Urothelium cell line (cell line): ENCODE data around the gene CLCNKA.
"Not testable (repeated sequence)": the region's sequence is repeated elsewhere in the genome, so short reads cannot be mapped to it uniquely, and the experiment has no call there.

ENCODE experiments used
- DNase-seq: peaks from one replicate; pipeline ENCODE4 v3.0.0; 2011; ENCODE audit warnings: low spot score, mixed read lengths
- FAIRE-seq: peaks from 2 replicates; lab custom pipeline; 2011; peaks lifted over from hg19 to GRCh38; lab: Jason Lieb, UNC

CLCNKA gene

DNA sequence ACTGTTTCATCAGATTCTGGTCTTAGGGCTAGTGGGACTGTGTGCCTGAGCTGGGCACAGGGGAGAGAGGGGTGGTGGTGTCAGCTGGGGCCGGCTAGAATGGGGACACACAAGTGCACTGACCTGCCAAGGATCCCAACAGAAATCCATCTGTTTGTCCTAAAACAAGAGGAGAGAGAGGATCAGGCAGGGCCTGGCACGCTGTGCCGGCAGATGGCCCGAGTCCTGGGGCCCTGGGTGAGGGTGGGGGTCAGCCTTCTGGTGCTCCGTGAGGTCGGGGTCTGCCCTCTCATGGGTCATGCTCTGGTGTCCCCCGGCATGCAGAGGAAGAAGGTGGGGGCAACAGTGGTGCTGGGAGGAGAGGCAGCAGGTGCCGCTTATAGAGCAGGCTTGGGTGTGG, 18.0 kb downstream of the CLCNKA start:
- not testable (repeated sequence) for FAIRE-seq, DNase-seq

DNA sequence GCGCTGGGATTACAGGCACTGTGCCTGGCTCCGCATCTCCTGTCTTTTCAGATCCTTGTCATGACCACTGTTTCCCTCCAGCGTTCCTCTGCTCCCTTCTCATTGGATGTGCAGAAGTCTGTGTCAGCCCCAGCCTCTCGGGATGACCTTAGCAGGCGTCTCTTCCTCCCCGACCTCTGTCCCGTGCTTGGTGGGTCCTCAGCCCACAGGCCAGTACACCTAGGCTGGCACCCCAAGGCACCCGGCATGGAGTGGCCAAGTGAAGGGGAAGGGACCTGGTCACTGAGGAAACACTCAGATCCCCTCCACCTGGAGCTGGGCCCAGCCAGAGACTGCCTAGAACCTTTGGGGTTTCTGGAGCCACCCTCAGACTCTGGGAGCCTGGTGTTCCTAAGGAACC, 19.4 kb downstream of the CLCNKA start:
- FAIRE-seq = no peak
- DNase-seq = no peak

DNA sequence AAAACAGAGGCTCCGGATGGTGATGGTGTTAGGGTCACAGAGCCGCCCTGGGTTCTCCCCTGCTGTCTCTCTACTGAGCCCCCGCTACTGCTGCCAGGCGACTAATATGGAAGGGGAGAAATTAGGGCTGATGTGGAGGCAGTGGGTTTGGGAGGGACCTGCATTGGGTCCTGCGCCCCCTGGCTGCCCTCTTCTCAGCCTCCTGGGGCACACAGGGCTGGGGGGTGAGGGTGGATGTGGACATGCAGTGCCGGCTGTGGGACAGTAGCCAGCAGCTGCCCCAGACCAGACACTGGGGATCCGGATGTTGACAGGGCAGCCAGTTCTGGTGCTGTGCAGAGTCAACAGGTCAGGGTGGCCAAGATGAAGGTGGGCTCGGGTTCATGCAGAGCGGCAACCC, 20.3 kb downstream of the CLCNKA start:
- no peak for FAIRE-seq
- no peak for DNase-seq

DNA sequence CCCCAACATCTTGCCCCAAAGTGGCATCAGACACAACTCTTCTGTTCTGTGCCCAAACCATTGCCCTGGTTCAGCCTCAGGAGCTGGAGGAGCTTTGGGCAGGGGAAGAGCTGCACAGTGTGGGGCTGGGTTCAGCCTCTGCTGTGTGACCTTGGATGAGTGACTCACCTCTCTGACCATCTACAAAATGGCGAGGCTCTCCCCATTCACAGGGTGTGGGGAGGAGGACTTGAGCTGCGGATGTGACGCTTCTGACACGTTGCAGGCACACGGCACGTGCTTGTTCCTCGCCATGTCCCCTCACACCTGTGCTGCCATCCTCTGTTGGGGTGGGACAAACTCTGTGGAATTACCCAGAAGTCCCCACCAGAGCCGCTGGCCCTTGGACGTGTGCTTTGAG, 20.8 kb downstream of the CLCNKA start:
- not testable (repeated sequence) for DNase-seq
- FAIRE-seq = peak; percentile 70

DNA sequence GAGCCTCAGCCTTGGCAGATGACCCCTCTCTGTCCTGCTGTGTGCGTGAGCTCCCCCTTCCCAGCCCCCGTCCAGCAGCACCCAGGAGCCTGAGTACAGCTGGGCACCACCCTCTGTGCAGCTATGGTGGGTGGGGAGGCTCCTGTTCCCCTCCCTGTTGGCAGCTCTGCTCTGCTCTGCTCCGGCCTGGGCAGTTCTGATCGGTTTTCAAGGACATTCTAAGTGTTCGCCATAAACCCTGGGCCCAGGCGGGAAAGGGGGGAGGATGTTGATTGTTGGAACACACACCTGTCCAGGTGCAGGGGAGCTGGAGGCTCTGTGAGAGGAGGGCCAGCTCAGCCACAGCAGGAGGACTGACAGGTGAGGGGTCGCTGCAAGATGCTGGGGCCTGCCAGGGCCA, 21.7 kb downstream of the CLCNKA start, which contains the start of gene CLCNKB:
TSS of gene CLCNKB (plus strand) at position 262 of the 400 bp plus-strand sequence. CDS start 711 bp downstream, outside the sequence.
- no peak for FAIRE-seq
- no peak for DNase-seq

DNA sequence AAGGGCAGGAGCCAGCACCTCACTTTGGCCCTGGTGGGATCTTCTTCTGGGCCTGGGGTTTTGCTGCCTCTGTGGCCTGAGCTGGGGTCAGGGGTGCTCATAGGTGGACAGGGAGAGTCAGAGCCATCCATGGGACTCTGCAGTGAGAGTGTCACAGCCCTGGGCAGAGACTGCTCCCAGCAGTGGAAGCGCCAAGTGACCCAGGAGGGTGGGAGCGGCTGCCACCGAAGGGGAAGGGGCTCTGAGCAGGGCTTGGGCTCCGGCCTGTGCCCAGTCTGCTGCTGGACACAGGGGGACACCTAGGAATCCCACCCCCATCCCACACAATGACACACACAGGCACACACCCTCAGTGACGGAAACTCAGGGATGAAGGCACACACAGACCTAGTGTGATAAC, 22.1 kb downstream of the CLCNKA start:
- DNase-seq (no peak), FAIRE-seq (no peak)

DNA sequence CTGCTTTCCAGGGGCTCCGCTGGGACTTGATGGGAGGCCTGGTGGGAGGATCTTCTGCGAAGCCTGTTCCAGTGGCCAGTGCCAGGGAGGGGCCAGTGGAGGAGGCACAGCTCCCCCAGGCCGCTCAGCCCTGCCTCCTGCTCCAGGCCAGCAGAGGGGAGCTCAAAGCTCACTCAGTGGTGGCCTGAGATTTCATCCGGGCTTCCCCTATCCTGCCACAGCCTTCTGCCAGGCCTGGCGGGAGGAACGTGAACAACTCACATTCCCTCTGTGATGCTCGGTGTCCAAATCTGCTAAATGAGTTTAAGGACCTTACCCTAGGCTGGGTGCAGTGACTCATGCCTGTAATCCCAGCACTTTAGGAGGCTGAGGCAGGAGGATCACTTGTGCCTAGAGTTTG, 25.0 kb downstream of the CLCNKA start:
- FAIRE-seq = no peak

DNA sequence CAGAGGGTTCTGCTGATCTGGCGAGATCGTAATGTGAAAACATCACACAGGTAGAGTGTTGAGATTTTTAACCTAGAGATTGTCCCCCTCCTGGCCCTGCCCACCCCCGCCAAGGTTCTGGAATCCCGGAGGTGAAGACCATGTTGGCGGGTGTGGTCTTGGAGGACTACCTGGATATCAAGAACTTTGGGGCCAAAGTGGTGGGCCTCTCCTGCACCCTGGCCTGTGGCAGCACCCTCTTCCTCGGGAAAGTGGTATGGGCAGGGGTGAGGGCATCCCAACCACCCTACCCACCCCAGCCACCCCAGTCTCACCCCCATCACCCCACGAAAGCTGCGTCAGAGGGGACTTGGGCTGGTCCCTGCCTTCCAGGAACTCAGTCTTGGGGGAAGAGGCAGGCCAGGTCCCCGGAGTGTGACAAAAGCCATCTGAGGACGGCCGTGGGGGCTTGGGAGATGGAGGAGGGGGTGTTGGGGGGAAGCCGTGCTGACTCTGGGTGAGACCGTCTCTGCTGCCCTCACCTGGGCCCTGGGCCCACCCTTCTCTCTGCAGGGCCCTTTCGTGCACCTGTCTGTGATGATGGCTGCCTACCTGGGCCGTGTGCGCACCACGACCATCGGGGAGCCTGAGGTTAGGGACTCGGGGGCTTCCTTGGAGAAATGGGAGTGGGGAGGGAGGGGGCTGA, 26.1 kb downstream of the CLCNKA start:
- DNase-seq = no peak
- no peak for FAIRE-seq

More for the DNA sequence above, 25.0 kb downstream of the CLCNKA start:
- DNase-seq = no peak

DNA sequence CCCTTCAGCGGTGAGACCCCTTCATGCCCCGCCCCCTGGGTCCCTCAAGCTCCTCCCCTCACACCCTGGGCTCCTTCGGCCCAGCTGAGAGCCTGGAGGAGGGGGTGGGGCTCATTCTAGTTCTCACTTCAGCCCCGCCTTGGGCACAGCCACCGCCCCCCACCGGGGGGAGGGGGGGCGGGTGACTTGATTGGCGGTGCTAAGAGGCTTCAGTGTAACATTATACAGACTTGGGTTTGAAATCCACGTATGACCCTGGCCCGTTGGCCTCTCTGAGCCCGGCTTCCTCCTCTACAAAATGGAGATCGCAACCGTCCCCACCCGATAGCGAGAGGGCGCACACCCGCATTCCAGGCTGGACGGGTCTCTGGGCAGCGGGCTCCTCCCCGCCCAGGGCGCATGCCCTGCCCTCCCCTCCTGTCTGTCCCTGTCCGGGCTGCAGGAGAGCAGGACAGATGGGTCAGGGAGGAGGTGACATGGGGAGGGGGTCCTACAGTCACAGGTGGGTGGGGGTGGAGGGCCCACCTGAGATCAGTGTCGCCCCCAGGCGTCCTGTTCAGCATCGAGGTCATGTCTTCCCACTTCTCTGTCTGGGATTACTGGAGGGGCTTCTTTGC, 26.8 kb downstream of the CLCNKA start:
- DNase-seq (no peak), FAIRE-seq (no peak)

DNA sequence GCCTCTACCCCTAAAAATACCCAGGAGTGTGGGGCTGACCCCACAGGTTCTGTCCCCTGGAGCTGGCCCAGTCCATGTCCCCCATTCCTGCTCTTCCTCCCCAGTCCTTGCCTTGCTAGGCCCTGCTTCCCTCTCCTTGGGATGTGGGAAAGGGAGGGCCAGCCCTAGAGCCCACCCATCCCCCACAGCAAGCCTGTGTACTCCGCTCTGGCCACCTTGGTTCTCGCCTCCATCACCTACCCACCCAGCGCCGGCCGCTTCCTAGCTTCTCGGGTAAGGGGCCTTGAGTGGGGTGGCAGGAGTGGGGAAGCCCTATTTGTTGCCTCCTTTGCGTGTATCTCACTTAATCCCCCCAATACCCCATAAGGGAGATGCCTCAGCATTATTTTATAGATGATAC, 28.5 kb downstream of the CLCNKA start:
- DNase-seq = no peak
- FAIRE-seq = no peak

DNA sequence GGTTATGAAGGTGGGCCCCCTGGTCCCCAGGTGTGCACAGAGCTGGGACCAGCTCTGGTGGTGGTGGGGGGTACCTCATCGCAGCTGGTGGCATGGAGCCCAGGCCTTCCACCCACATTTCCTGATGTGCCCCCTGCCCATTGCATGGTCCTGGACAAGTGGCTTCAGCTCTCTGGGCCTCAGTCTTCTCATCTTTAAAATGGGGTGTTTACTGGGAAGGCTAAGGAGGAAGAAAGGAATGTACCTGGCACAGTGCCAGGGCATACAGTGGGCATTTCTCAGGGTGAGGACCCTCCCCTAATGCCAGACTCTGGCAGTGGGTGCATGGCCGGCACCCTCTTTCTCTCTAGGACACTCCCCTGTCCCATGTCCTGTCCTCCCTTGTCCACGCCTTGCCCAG, 29.2 kb downstream of the CLCNKA start:
- no peak for FAIRE-seq
- no peak for DNase-seq

DNA sequence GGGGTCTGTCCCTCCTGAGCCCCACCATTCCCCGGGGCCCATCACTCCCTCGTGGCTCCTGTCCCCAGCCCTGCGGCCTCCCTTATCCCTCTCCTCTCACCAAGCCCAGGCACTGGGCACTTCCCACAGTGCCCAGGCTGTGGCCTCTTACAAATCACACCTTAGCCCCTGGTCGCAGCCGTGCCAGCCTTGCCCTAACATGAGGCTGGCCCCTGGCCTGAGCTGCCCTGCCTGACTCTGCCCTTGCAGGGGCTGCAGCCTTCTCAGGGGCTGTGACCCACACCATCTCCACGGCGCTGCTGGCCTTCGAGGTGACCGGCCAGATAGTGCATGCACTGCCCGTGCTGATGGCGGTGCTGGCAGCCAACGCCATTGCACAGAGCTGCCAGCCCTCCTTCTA, 30.1 kb downstream of the CLCNKA start:
- FAIRE-seq, DNase-seq: not testable (repeated sequence)

DNA sequence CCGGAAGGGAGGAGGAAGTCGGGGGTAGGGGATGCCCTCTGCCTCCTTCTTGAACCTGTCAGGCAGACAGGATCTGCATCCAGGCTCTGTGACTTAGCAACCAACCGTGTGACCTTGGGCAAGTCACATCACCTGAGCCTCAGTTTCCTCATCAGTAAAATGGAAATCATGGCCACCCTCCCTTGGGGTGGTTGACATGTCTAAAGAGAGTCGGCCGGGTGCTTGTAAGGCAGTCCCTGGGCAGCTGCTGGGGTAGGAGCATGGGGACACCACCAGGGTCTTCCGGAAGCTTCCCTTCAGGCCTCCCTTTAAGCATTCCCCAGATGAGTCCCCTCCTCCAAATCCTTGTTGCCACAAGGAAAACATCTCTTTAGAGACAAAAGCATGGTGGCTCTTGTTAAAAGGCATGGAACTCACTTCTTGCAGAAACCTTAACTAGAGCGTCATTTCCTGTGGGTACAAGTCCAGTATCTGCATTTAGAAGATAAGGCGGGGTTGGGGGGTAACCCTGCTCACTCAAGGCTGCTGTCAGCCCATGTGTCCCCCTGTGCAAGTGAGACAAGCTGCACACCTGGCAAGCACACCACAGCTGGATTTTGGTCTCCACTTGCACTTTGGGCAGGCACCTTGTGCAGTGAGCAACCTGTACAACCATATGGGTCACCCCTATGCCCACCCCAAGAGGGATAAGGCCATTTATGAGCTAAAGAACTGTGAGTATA, 32.1 kb downstream of the CLCNKA start:
- FAIRE-seq = no peak
- no peak for DNase-seq

DNA sequence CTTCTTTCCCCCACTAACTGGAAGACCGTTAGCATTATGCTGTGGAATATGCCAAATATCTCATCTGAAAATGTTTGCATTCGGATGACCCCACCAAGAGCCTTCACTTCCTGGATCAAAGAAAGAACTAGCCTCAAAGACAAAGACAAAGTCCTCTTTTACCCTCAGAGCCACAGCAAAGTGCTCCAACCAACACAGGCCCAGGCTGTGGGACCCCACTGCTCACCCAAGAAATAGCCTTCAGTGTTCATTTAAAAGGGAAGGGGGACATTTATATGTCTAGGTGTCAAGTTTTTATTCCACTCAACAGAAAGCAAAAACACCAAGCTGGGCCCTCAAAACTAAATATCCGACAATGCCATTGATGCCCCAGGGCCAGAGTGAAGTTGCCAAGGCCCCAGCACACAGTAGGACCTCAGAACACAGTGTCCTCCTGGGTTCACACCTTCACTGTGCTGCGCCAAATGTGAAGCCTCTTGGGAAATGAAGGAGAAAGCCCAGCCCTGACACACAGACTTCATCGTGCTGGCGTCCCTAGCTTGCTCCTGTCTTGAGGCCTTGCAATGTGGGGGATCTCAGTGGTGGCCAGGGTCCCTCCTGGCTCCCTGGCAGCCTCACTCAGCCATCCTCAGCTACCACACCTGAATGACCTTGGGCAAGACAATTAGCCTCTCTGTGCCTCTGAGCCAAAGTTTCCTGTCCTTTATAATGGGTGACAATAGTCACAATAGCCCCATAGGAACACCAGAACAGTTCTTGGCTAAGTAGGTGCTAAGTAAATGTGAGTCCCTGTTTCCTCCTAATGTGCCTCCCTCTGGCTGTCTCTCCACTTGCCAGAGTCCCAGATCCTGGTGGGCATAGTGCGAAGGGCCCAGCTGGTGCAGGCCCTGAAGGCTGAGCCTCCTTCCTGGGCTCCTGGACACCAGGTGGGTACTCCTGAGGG, 33.0 kb downstream of the CLCNKA start:
- FAIRE-seq (no peak), DNase-seq (no peak)

DNA sequence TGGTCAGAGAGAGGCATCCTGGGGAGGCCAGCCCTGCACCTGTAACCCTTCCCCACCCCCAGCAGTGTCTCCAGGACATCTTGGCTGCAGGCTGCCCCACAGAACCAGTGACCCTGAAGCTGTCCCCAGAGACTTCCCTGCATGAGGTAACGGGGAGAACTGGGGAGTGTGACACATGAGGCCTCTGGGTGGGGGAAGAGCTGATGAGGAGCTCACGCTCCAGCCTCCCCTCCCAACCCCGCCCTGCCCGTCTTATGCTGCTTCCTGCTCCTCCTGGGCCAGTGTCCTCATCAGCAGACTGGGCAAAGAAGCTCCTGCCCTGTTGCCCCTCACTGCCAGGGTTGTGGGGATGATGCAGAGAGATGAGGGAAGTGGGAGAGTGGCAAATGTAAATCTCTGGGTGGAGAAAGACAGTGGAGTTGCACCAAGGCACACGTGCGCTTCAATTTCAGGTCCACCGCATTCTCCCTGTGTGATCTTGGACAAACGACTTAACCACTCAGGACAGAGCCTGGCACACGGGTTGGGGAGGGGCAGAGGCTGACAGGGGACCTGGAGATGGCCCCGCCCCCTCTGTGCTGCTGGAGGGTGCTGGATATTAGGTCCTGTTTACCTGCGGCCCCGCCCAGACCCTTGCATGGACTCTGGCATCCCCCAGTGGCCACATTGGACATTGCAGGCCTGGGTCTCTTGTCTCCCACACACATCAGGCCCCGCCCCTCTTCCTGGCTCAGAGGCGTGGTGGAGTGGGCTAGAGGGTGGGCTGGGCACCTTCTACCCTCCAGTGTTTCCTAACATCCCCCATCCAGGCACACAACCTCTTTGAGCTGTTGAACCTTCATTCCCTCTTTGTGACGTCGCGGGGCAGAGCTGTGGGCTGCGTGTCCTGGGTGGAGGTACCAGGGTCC, 34.0 kb downstream of the CLCNKA start:
- peak; percentile 92 for DNase-seq
- FAIRE-seq = peak; percentile 35

DNA sequence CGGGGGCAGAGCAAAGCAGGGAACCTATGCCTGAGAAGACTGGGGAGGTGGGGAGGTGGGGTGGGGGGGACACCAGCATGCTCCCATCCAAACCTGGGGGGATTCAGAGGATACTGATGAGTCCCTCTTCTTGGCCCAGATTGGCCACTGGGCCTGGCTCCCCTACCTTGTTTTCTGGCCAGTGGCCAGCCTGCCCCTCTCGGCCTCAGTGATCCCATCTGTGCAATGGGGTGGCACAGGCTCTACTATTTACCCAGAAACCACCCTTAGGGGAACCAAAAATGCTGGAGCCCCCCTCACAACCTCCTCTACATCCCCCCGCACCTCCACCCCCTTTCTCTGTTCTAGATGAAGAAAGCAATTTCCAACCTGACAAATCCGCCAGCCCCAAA, 34.7 kb downstream of the CLCNKA start:
- not testable (repeated sequence) for DNase-seq, FAIRE-seq

DNA sequence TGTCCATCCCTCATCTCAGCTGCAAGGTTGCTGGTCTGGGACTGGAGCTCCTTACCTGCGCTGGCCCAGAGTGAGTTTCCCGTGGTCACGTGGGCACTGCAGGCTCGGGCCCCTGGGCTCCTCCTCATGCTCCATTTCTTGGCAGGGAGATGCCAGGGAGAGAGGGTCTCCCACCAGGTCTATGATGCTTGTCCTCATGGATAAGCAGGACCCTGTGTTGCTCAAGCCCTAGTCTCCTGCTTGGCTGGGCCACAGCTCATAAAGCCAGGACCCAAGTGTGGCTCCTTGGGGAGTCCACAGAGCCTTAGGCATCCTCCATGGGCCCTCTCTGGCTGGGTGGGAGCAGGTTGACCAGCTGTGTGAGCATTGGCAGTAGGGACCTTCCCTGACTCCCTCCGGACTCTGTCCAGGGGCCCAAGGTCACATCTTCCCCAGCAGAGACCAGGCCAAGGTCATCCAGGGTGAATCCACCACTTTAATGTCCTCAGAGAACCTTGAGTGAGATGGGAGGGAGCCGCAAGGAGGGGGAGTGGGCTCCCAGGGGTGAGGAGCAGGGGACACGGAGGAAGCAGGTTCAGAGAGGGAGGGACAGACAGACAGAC, 35.6 kb downstream of the CLCNKA start:
- DNase-seq, FAIRE-seq: not testable (repeated sequence)

DNA sequence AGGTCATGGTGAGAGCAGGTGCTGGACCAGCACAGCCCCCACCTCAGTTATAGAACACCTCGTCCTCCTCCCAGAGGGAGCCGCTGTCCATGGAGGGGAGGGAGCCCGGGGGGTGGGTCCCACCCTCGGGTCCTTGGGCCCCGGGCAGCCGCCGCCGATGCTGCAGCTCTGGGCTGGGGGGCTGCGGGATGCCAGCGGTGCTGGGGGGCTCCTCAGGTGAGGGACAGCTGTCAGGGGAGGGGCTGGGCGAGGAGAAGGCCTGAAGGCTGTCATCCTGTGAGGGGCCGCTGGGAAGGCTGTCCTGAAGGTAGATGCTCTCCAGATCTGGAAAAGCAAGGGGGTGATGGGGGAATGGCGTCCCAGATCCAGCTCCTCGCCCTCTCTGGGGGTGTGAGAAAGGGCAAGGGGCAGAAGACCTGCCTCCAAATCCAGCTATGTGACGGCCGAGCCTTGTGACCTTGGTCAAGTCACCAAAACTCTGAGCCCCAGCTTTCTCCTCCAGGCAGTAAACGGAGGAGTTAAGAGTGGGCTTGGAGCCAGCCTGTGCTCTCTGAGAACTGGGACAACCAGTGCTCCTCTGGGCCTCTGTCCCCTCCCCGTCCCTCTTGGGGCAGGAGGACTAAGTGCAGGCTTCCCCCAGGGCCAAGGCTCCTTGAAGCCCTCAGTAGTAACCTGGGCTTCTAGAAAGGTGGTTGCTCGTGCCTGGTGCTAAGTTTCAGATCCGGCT, 36.7 kb downstream of the CLCNKA start:
- DNase-seq = not testable (repeated sequence)

DNA sequence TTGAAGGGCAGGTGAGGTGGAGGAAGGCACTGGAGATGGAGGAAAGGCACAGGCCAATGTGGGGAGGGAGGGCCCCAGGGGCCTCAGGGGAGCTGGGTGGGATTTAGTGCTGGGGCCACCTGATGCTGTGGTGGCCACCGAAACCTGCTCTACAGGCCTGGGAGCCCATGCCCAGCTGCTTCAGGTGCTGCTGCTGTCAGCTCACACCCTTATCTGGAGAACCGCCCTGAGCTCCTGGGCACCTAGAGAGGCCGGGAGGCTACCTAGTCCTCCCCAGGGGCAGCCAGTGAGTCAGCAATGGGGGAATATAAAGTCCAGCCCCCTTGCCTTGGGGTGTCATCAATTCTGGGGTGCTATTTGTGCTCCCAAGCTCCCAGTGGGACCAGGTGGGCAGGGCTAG, 39.4 kb downstream of the CLCNKA start:
- FAIRE-seq = no peak
- DNase-seq = no peak

More for the DNA sequence above, 36.7 kb downstream of the CLCNKA start:
- FAIRE-seq = not testable (repeated sequence)
